SJSA1 (cell line): Measurements from ENCODE around the gene CIBAR2. TPM values are rescaled to one million over a fixed set of nuclear protein-coding genes. Genes with fewer than 3 reads are reported as not detected.
A peak's percentile ranks its signal among the peaks of the same experiment; 100 is the strongest.
"Not testable (repeated sequence)": the region's sequence is repeated elsewhere in the genome, so short reads cannot be mapped to it uniquely, and the experiment has no call there.

Source experiments
- DNase-seq, 2 experiments: peaks; one replicate each; pipeline ENCODE4 v3.0.0-alpha.2; 2015 to 2020; ENCODE audit warnings: low spot score in 2 of 2, low read depth in 1 of 2
- H3K27ac ChIP-seq: fragments of 250-450 bp; sonication (Bioruptor Pico); 2 replicates; pipeline ENCODE4 v1.5.1; 2020; ENCODE audit warnings: mild to moderate bottlenecking, moderate library complexity
- H3K27me3 ChIP-seq: fragments of 250-450 bp; sonication (Bioruptor Pico); replicated peaks from 2 replicates; pipeline ENCODE4 v1.5.1; 2020; ENCODE audit warnings: mild to moderate bottlenecking, moderate library complexity
- H3K36me3 ChIP-seq: fragments of 250-450 bp; sonication (Bioruptor Pico); 2 replicates; pipeline ENCODE4 v1.5.1; 2020; ENCODE audit warnings: mild to moderate bottlenecking
- H3K4me1 ChIP-seq: fragments of 250-450 bp; sonication (Bioruptor Pico); replicated peaks from 2 replicates; pipeline ENCODE4 v1.6.1; 2021; ENCODE audit warnings: mild to moderate bottlenecking
- H3K4me3 ChIP-seq: fragments of 250-450 bp; sonication (Bioruptor Pico); 2 replicates; pipeline ENCODE4 v1.5.1; 2020; ENCODE audit warnings: mild to moderate bottlenecking
- H3K9me3 ChIP-seq: fragments of 250-450 bp; sonication (Bioruptor Pico); replicated peaks from 2 replicates; pipeline ENCODE4 v1.5.1; 2020; ENCODE audit warnings: mild to moderate bottlenecking
- total RNA-seq: library from RNA; depleted of rRNA; stranded (reverse); fragments of >200 nt; shearing (Covaris generic); gene quantifications from 2 replicates; pipeline ENCODE4 v1.2.3, GENCODE V29; 2014

CIBAR2 gene
- total RNA-seq, 1 experiment from 2014 or later = 0.05 TPM

- H3K9me3 ChIP-seq = no peaks in the 10 kb centered on the region
- no peaks in the 10 kb centered on the region for H3K36me3 ChIP-seq
- no peak overlapping the region for H3K4me3 ChIP-seq
- DNase-seq = no peak
- H3K27me3 ChIP-seq = no peaks in the 10 kb centered on the region
- H3K27ac ChIP-seq = no peak overlapping the region
- H3K4me1 ChIP-seq = peaks cover 46% of the 10 kb centered on the region
These were observed 16.0 kb upstream of the CIBAR2 start for GRCh38 chr16:85128079-85128837.

DNA sequence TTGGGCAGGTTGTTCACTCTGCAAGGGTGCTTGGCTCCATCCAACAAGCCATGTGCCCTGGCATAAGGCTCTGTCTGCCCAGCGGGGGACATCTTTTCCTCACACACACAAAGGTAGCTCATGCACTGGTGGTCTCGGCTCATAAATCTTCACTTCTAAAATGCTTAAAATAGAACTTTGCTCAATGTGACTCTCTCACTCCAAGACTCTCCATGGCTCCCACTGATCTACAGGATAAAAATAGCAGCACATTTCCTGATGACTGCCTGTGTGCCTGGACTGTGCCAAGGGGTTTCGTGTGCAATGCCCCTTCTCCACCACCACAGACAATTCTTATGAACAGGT is 15.1 kb upstream of the CIBAR2 start:
- no peaks in the 10 kb centered on the region for H3K9me3 ChIP-seq
- H3K27me3 ChIP-seq = no peaks in the 10 kb centered on the region
- H3K4me3 ChIP-seq = no peak overlapping the region
- H3K36me3 ChIP-seq = no peaks in the 10 kb centered on the region
- no peak for DNase-seq
- peak overlapping the region; percentile 98; the same call in 1 of the 2 replicates for H3K27ac ChIP-seq
- peaks cover 48% of the 10 kb centered on the region for H3K4me1 ChIP-seq

GRCh38 chr16:85126705-85127378 is 14.6 kb upstream of the CIBAR2 start:
- Histone ChIP-seq H3K27ac (peak overlapping the region; percentile 98), H3K4me1 (peaks cover 48% of the 10 kb centered on the region), H3K36me3 (no peaks in the 10 kb centered on the region), H3K4me3 (no peak overlapping the region), H3K9me3 (no peaks in the 10 kb centered on the region), H3K27me3 (no peaks in the 10 kb centered on the region)
- peak; percentile 89 to 94 for DNase-seq

DNA sequence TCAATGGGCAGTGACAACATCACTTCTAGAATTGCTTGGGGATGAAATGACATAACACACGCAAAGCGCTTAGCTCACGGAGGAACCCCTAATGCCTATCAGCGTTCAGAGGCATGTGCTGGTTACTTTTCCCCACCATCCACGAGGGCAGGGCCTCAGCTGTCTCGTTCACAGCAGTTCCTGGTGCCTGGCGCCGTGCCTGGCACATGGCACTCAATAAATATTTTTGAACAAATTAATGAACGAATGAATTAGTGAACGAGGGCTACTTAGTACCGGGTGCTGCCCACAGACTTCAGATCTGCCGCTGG is 14.1 kb upstream of the CIBAR2 start:
- Histone ChIP-seq H3K4me3 (no peak overlapping the region), H3K36me3 (no peaks in the 10 kb centered on the region), H3K27ac (peak overlapping the region; percentile 98), H3K4me1 (peaks cover 48% of the 10 kb centered on the region), H3K27me3 (no peaks in the 10 kb centered on the region), H3K9me3 (no peaks in the 10 kb centered on the region)
- DNase-seq = no peak

DNA sequence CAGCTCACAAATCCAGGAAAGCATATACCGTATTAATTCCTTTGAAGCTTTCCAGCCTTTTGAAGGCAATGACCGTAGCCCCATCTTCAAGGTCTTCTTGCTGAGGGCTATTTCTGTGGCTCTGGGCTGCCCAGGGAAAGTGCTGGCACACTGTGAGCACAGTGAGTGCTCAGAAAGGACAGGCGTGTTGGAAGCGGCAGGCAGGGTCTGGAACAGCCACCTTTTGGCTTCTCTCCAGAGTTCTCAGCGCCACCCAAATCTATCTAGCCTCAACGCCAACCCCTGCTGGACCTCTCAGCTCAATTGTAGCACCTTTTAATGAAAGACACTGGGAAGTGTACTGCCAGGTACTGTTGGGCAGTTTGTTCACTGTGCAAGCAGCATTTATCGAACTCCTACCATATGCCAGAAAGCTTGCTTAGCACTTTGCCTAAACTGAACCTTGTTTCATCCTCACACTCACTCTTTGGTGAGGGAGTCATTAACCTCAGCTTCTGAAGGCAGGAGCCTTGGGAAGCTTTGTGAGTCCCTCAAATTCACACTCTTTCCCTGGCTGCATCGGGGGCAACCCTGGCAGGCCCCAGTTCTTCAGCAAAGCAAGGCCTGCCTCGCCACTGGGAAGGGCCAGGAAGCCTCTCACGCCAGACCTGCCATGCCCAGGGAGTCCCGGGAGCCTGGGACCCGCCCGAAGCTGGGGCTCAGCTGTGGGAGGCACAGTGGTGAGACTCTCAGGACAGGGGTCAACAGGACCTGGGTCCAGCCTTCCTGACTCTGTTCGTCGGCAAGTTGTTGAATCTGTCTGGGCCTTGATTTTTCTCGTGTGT is 13.5 kb upstream of the CIBAR2 start:
- Histone ChIP-seq H3K4me3 (no peak overlapping the region), H3K9me3 (no peaks in the 10 kb centered on the region), H3K36me3 (no peaks in the 10 kb centered on the region), H3K27me3 (no peaks in the 10 kb centered on the region), H3K27ac (peak overlapping the region; percentile 98), H3K4me1 (peaks cover 48% of the 10 kb centered on the region)
- peak in 1 of 2 experiments; percentile 10 for DNase-seq

- Histone ChIP-seq H3K9me3 (no peaks in the 10 kb centered on the region), H3K4me1 (peaks cover 48% of the 10 kb centered on the region), H3K27me3 (no peaks in the 10 kb centered on the region), H3K27ac (peak overlapping the region; percentile 93), H3K4me3 (no peak overlapping the region), H3K36me3 (no peaks in the 10 kb centered on the region)
- DNase-seq = no peak
These were observed 12.5 kb upstream of the CIBAR2 start for GRCh38 chr16:85124636-85125346.

DNA sequence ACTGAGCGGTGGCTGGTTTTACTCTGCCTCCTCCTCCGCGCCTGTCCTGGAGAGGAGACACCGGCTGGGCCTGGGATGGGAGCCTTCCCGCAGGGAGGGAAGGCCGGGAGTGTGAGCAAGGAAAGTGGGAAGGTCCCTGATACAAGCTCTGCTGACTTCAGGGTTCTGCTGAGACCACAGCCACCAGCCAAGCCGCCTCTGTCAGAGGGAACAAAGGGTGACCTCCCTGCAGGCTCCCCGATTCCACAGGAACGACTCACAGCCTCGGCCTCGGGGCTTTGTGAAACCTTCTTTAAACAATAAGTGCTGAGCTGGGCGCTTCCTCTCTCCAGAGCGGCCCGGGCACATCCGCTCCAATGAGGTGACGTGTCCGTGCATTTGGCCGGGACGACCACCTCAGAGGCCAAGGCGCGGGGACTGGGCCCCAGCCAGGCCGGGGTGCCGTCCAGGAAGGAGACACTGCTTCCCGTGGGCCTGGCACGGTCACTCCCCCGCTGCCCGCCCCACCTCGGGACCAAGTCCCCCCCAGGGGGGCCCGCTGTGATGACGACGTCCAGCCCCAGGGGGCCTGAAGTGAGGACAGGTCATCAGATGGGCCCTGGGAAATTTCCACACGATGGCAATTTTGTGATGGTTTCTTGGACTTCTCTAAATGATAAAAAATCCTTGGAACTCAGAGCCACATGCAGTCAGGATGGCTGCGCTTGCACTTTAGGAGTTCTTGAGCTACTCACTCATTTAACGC is 11.8 kb upstream of the CIBAR2 start:
- H3K4me3 ChIP-seq = peak overlapping the region; percentile 18
- peaks cover 48% of the 10 kb centered on the region for H3K4me1 ChIP-seq
- H3K9me3 ChIP-seq = no peaks in the 10 kb centered on the region
- peak; percentile 91 to 97 for DNase-seq
- peak overlapping the region; percentile 93 for H3K27ac ChIP-seq
- no peaks in the 10 kb centered on the region for H3K27me3 ChIP-seq
- H3K36me3 ChIP-seq = no peaks in the 10 kb centered on the region; the same call in 1 of the 2 replicates

- not testable (repeated sequence) for H3K27me3 ChIP-seq, H3K36me3 ChIP-seq, H3K9me3 ChIP-seq, DNase-seq
- Histone ChIP-seq H3K4me3 (peak overlapping the region; percentile 18), H3K27ac (peak overlapping the region; percentile 93), H3K4me1 (peaks cover 48% of the 10 kb centered on the region)
These were observed 11.2 kb upstream of the CIBAR2 start for GRCh38 chr16:85123441-85123840.

DNA sequence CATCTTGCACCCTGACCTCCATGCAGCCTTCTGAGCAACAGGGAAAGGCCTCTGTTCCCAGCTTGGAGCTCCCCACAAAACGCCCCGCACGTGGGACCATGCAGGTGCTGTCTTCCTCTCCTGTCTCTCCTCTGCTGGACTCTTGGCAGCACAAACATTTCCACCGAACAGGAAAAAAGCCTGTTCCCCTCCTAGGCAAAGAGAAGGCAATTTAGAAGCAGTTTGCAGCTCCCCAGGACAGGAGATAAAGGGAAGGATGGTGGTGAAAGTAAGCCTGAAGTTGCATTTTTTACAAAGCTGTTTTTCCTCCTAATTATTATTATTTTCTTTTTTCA is 7.7 kb upstream of the CIBAR2 start:
- no peak overlapping the region for H3K4me3 ChIP-seq
- H3K36me3 ChIP-seq = no peaks in the 10 kb centered on the region; the same call in 1 of the 2 replicates
- H3K27ac ChIP-seq = no peak overlapping the region
- no peak for DNase-seq
- H3K27me3 ChIP-seq = no peaks in the 10 kb centered on the region
- H3K4me1 ChIP-seq = peaks cover 22% of the 10 kb centered on the region
- no peaks in the 10 kb centered on the region for H3K9me3 ChIP-seq

DNA sequence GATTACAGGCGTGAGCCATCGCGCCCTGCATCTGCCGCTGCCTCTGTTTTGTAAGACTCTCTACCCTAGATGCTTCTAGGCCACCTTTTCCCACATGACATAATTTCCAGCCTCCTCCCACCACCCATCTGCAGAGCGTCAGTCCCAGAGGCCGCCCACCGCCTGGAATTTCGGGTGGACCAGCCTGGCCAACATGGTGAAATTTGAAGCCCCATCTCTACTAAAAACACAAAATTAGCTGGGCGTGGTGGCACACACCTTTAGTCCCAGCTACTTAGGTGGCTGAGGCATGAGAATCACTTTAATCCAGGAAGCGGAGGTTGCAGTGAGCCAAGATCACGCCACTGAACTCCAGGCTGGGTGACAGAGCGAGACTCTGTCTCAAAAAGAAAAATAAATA is 5.1 kb upstream of the CIBAR2 start:
- Histone ChIP-seq H3K27me3 (no peaks in the 10 kb centered on the region), H3K4me3 (no peak overlapping the region), H3K27ac (no peak overlapping the region), H3K36me3 (no peaks in the 10 kb centered on the region; the same call in 1 of the 2 replicates), H3K4me1 (peaks cover 4% of the 10 kb centered on the region), H3K9me3 (no peaks in the 10 kb centered on the region)
- no peak for DNase-seq

- peaks cover 4% of the 10 kb centered on the region for H3K4me1 ChIP-seq
- peak overlapping the region; percentile 23 for H3K27ac ChIP-seq
- no peak overlapping the region for H3K4me3 ChIP-seq
- no peaks in the 10 kb centered on the region; the same call in 1 of the 2 replicates for H3K36me3 ChIP-seq
- DNase-seq = peak; percentile 87 to 90
- no peaks in the 10 kb centered on the region for H3K27me3 ChIP-seq
- no peaks in the 10 kb centered on the region for H3K9me3 ChIP-seq
These were observed 2.8 kb upstream of the CIBAR2 start for GRCh38 chr16:85114909-85115567.

GRCh38 chr16:85113913-85114312 is 1.6 kb upstream of the CIBAR2 start:
- Histone ChIP-seq H3K4me3 (no peak overlapping the region), H3K27me3 (no peaks in the 10 kb centered on the region), H3K36me3 (no peaks in the 10 kb centered on the region; the same call in 1 of the 2 replicates), H3K9me3 (no peaks in the 10 kb centered on the region), H3K27ac (no peak overlapping the region), H3K4me1 (peaks cover 4% of the 10 kb centered on the region)
- DNase-seq = no peak
